T-helper 1 cell treated with Interleukin-12 subunit alpha and Interleukin-12 subunit beta and Interleukin-4 antibody, amounts not matched to agents 30 μg/mL and 1 μg/mL, for 36 hours (primary cell): ENCODE results near the gene PPP6R3.

Source experiments
- H3K27ac Mint-ChIP-seq: one replicate; pipeline ENCODE4 v1.8.0; 2021; ENCODE audit warnings: mild to moderate bottlenecking, mixed read lengths
- H3K27me3 Mint-ChIP-seq: one replicate; pipeline ENCODE4 v1.8.0; 2021; ENCODE audit warnings: low read depth, mixed read lengths
- H3K36me3 Mint-ChIP-seq: one replicate; pipeline ENCODE4 v1.8.0; 2021; ENCODE audit warnings: low read depth, mixed read lengths
- H3K4me1 Mint-ChIP-seq: one replicate; pipeline ENCODE4 v1.8.0; 2021; ENCODE audit warnings: low read depth, mixed read lengths
- H3K4me3 Mint-ChIP-seq: one replicate; pipeline ENCODE4 v1.8.0; 2021; ENCODE audit warnings: mild to moderate bottlenecking, moderate library complexity, mixed read lengths
- H3K9me3 Mint-ChIP-seq: one replicate; pipeline ENCODE4 v1.8.0; 2021; ENCODE audit warnings: mixed read lengths

Gene PPP6R3

GRCh38 chr11:68505596-68505995 lies 45.0 kb downstream of the PPP6R3 start:
- H3K27me3 Mint-ChIP-seq: no peaks in the 10 kb centered on the region
- H3K4me3 Mint-ChIP-seq: no peak overlapping the region
- no peak overlapping the region for H3K27ac Mint-ChIP-seq
- H3K4me1 Mint-ChIP-seq: peaks cover 39% of the 10 kb centered on the region
- peaks cover 16% of the 10 kb centered on the region for H3K36me3 Mint-ChIP-seq
- H3K9me3 Mint-ChIP-seq: no peaks in the 10 kb centered on the region

- no peak overlapping the region for H3K4me3 Mint-ChIP-seq
- H3K36me3 Mint-ChIP-seq: peaks cover 18% of the 10 kb centered on the region
- H3K27ac Mint-ChIP-seq: no peak overlapping the region
- no peaks in the 10 kb centered on the region for H3K9me3 Mint-ChIP-seq
- no peaks in the 10 kb centered on the region for H3K27me3 Mint-ChIP-seq
- peaks cover 38% of the 10 kb centered on the region for H3K4me1 Mint-ChIP-seq
These were observed 46.4 kb downstream of the PPP6R3 start for GRCh38 chr11:68506908-68507307.

- no peak overlapping the region for H3K27ac Mint-ChIP-seq
These were observed 47.9 kb downstream of the PPP6R3 start for GRCh38 chr11:68508425-68508824.

GRCh38 chr11:68509066-68509465 lies 48.5 kb downstream of the PPP6R3 start:
- Mint-ChIP-seq H3K36me3 (peaks cover 18% of the 10 kb centered on the region), H3K27ac (no peak overlapping the region), H3K27me3 (no peaks in the 10 kb centered on the region), H3K4me3 (no peak overlapping the region), H3K4me1 (peaks cover 34% of the 10 kb centered on the region), H3K9me3 (no peaks in the 10 kb centered on the region)

More at GRCh38 chr11:68508425-68508824, 47.9 kb downstream of the PPP6R3 start:
- H3K9me3 Mint-ChIP-seq: no peaks in the 10 kb centered on the region
- peaks cover 36% of the 10 kb centered on the region for H3K4me1 Mint-ChIP-seq
- H3K4me3 Mint-ChIP-seq: no peak overlapping the region
- H3K27me3 Mint-ChIP-seq: no peaks in the 10 kb centered on the region
- H3K36me3 Mint-ChIP-seq: peaks cover 18% of the 10 kb centered on the region

- Mint-ChIP-seq H3K4me3 (no peak overlapping the region), H3K36me3 (peaks cover 34% of the 10 kb centered on the region), H3K27me3 (no peaks in the 10 kb centered on the region), H3K4me1 (peaks cover 37% of the 10 kb centered on the region), H3K9me3 (no peaks in the 10 kb centered on the region), H3K27ac (no peak overlapping the region)
These were observed 53.5 kb downstream of the PPP6R3 start for GRCh38 chr11:68513930-68514487.

- Mint-ChIP-seq H3K27me3 (no peaks in the 10 kb centered on the region), H3K27ac (no peak overlapping the region), H3K4me3 (no peak overlapping the region), H3K4me1 (peaks cover 33% of the 10 kb centered on the region), H3K36me3 (peaks cover 42% of the 10 kb centered on the region), H3K9me3 (no peaks in the 10 kb centered on the region)
These were observed 56.7 kb downstream of the PPP6R3 start for GRCh38 chr11:68517121-68517741.

GRCh38 chr11:68518191-68518590 lies 57.6 kb downstream of the PPP6R3 start:
- peaks cover 34% of the 10 kb centered on the region for H3K4me1 Mint-ChIP-seq
- no peaks in the 10 kb centered on the region for H3K9me3 Mint-ChIP-seq
- H3K27me3 Mint-ChIP-seq: no peaks in the 10 kb centered on the region
- no peak overlapping the region for H3K4me3 Mint-ChIP-seq
- H3K27ac Mint-ChIP-seq: no peak overlapping the region
- H3K36me3 Mint-ChIP-seq: peaks cover 49% of the 10 kb centered on the region

GRCh38 chr11:68521969-68522652 lies 61.6 kb downstream of the PPP6R3 start:
- H3K27me3 Mint-ChIP-seq: no peaks in the 10 kb centered on the region
- H3K27ac Mint-ChIP-seq: no peak overlapping the region
- peaks cover 39% of the 10 kb centered on the region for H3K4me1 Mint-ChIP-seq
- H3K36me3 Mint-ChIP-seq: peaks cover 60% of the 10 kb centered on the region
- no peaks in the 10 kb centered on the region for H3K9me3 Mint-ChIP-seq
- H3K4me3 Mint-ChIP-seq: no peak overlapping the region

GRCh38 chr11:68523033-68523432 lies 62.5 kb downstream of the PPP6R3 start:
- H3K4me3 Mint-ChIP-seq: no peak overlapping the region
- no peaks in the 10 kb centered on the region for H3K27me3 Mint-ChIP-seq
- peaks cover 45% of the 10 kb centered on the region for H3K4me1 Mint-ChIP-seq
- peaks cover 64% of the 10 kb centered on the region for H3K36me3 Mint-ChIP-seq
- H3K9me3 Mint-ChIP-seq: no peaks in the 10 kb centered on the region
- H3K27ac Mint-ChIP-seq: no peak overlapping the region

- Mint-ChIP-seq H3K4me1 (peaks cover 50% of the 10 kb centered on the region), H3K27ac (no peak overlapping the region), H3K4me3 (no peak overlapping the region), H3K36me3 (peaks cover 67% of the 10 kb centered on the region), H3K27me3 (no peaks in the 10 kb centered on the region), H3K9me3 (no peaks in the 10 kb centered on the region)
These were observed 63.2 kb downstream of the PPP6R3 start for GRCh38 chr11:68523743-68524142.

GRCh38 chr11:68524213-68524612 lies 63.7 kb downstream of the PPP6R3 start:
- Mint-ChIP-seq H3K4me1 (peaks cover 51% of the 10 kb centered on the region), H3K36me3 (peaks cover 67% of the 10 kb centered on the region), H3K9me3 (no peaks in the 10 kb centered on the region), H3K27ac (no peak overlapping the region), H3K4me3 (no peak overlapping the region), H3K27me3 (no peaks in the 10 kb centered on the region)

GRCh38 chr11:68524681-68525080 lies 64.1 kb downstream of the PPP6R3 start:
- H3K4me1 Mint-ChIP-seq: peaks cover 54% of the 10 kb centered on the region
- H3K27ac Mint-ChIP-seq: no peak overlapping the region
- H3K9me3 Mint-ChIP-seq: no peaks in the 10 kb centered on the region
- no peaks in the 10 kb centered on the region for H3K27me3 Mint-ChIP-seq
- H3K36me3 Mint-ChIP-seq: peaks cover 69% of the 10 kb centered on the region
- no peak overlapping the region for H3K4me3 Mint-ChIP-seq

GRCh38 chr11:68525336-68525735 lies 64.8 kb downstream of the PPP6R3 start:
- H3K9me3 Mint-ChIP-seq: no peaks in the 10 kb centered on the region
- peaks cover 70% of the 10 kb centered on the region for H3K36me3 Mint-ChIP-seq
- no peaks in the 10 kb centered on the region for H3K27me3 Mint-ChIP-seq
- no peak overlapping the region for H3K4me3 Mint-ChIP-seq
- H3K27ac Mint-ChIP-seq: no peak overlapping the region
- H3K4me1 Mint-ChIP-seq: peaks cover 60% of the 10 kb centered on the region

GRCh38 chr11:68525930-68526329 lies 65.4 kb downstream of the PPP6R3 start:
- H3K4me3 Mint-ChIP-seq: no peak overlapping the region
- H3K4me1 Mint-ChIP-seq: peaks cover 63% of the 10 kb centered on the region
- H3K27ac Mint-ChIP-seq: no peak overlapping the region
- H3K9me3 Mint-ChIP-seq: no peaks in the 10 kb centered on the region
- H3K36me3 Mint-ChIP-seq: peaks cover 70% of the 10 kb centered on the region
- H3K27me3 Mint-ChIP-seq: no peaks in the 10 kb centered on the region

GRCh38 chr11:68527585-68527984 lies 67.0 kb downstream of the PPP6R3 start:
- H3K27me3 Mint-ChIP-seq: no peaks in the 10 kb centered on the region
- H3K27ac Mint-ChIP-seq: peak overlapping the region; percentile 12
- H3K4me1 Mint-ChIP-seq: peaks cover 63% of the 10 kb centered on the region
- H3K4me3 Mint-ChIP-seq: no peak overlapping the region
- H3K36me3 Mint-ChIP-seq: peaks cover 56% of the 10 kb centered on the region
- H3K9me3 Mint-ChIP-seq: no peaks in the 10 kb centered on the region
